Right lobe of liver (tissue), 4 donors: Measurements from ENCODE around the gene ATP6V0D1.

Experiments
- POLR2A ChIP-seq: fragments of 450-650 bp; IDR thresholded peaks from one replicate; pipeline ENCODE4 v1.6.1; 2017; ENCODE audit warnings: antibody characterized with exemption, mild to moderate bottlenecking
- TF ChIP-seq, protein P1 (sequence below), 4 donors: fragments of 200-600 bp in 3 of 4; fragments of 450-650 bp in 1 of 4; IDR thresholded peaks; one replicate each; pipeline versions ENCODE4 v1.5.1 to v1.8.0; 2016 to 2022; ENCODE audit warnings: antibody characterized with exemption in 4 of 4, mild to moderate bottlenecking in 2 of 4
- donor health status: DM: no; HTN: no; CAD: no.
- donor health status: DM: no; HTN: no; CAD: no.
- donor health status: DM: no; HTN: yes; CAD: no.

DNA sequence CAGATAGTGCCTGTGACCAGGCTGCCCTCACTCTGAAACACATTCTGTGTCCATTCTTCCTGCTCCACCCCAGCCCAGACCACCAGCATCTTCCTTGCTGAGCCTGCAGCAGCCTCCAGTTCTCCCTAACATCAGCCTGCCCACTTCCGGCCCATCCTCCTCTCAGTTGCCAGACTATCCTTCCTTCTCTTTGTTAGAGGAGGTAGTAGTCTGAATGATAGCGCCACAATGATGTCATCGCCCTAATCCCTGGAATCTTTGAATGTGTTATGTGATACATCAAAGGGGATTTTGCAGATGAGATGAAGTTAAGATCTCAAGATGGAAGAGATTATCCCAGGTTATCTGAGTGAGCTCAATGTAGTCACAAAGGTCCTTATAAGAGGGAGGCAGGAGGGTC lies 61.5 kb downstream of the ATP6V0D1 start:
- TF ChIP-seq, protein P1, sequence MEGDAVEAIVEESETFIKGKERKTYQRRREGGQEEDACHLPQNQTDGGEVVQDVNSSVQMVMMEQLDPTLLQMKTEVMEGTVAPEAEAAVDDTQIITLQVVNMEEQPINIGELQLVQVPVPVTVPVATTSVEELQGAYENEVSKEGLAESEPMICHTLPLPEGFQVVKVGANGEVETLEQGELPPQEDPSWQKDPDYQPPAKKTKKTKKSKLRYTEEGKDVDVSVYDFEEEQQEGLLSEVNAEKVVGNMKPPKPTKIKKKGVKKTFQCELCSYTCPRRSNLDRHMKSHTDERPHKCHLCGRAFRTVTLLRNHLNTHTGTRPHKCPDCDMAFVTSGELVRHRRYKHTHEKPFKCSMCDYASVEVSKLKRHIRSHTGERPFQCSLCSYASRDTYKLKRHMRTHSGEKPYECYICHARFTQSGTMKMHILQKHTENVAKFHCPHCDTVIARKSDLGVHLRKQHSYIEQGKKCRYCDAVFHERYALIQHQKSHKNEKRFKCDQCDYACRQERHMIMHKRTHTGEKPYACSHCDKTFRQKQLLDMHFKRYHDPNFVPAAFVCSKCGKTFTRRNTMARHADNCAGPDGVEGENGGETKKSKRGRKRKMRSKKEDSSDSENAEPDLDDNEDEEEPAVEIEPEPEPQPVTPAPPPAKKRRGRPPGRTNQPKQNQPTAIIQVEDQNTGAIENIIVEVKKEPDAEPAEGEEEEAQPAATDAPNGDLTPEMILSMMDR (IDR thresholded peaks at IDR 0.05): no peak
- TF ChIP-seq POLR2A: no peak
